ENCODE measurements around the gene ANKRD33.
"Not testable (repeated sequence)": the region's sequence is repeated elsewhere in the genome, so short reads cannot be mapped to it uniquely, and the experiment has no call there.

The ANKRD33 gene

DNA sequence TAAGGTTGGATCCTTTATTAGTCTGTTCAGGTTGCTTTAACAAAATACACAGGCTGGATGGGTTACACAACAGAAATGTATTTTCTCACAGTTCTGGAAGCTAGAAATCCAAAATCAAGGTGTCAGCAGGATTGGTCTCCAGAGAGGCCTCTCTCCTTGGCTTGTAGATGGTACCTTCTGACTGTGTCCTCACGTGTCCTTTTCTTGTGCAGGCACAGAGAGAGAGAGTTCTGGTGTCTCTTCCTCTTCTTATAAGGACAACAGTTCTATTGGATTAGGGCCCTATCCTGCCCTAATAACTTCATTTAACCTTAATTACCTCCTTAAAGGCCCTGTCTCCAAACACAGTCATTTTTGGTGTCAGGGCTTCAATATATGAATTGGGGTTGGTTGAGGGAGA is 4.6 kb upstream of the ANKRD33 start:
- H3K4me3 ChIP-seq (ENCODE audit: low read depth, low read length), result no peak overlapping the region
- TF ChIP-seq, protein P1, sequence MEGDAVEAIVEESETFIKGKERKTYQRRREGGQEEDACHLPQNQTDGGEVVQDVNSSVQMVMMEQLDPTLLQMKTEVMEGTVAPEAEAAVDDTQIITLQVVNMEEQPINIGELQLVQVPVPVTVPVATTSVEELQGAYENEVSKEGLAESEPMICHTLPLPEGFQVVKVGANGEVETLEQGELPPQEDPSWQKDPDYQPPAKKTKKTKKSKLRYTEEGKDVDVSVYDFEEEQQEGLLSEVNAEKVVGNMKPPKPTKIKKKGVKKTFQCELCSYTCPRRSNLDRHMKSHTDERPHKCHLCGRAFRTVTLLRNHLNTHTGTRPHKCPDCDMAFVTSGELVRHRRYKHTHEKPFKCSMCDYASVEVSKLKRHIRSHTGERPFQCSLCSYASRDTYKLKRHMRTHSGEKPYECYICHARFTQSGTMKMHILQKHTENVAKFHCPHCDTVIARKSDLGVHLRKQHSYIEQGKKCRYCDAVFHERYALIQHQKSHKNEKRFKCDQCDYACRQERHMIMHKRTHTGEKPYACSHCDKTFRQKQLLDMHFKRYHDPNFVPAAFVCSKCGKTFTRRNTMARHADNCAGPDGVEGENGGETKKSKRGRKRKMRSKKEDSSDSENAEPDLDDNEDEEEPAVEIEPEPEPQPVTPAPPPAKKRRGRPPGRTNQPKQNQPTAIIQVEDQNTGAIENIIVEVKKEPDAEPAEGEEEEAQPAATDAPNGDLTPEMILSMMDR (IDR thresholded peaks at IDR 0.05; ENCODE audit: borderline replicate concordance, insufficient read depth, low read depth, low read length), result no peak

DNA sequence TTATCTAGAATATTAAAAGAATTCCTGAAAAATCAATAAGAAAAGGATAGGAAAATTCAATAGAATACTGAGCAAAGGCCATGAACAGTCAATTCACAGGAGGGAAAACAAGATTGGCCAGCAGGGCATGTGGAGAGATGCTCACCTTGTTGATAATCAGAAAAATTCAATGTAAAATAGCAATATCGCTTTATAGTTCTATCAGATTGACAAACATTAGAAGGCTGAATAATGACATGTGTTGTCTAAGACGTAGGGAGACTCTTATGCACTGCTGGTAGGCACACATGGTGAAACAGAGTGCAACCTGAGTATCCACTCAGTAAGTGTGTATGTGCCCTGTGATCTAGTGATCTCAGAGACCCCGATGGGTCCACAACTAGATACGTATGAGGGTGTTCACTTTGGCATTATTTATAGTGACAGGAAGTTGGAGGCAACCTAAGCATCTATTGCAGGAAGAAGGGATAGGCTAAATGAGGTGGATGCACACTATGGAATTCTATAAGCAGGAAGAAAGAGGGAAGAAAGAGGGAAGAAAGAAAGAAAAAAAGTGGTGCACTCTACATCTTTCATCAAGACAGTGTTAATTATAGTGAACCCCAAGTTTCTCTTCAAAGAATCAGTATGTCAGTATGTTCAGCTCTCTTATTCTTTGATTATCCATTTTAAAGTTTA is 3.8 kb upstream of the ANKRD33 start:
- TF ChIP-seq, protein P1 (IDR thresholded peaks at IDR 0.05; ENCODE audit: borderline replicate concordance, insufficient read depth, low read depth, low read length), result no peak

GRCh38 chr12:51884676-51885229 is 3.1 kb upstream of the ANKRD33 start:
- H3K4me3 ChIP-seq (ENCODE audit: low read depth, low read length), result no peak overlapping the region
- TF ChIP-seq, protein P1 (IDR thresholded peaks at IDR 0.05; ENCODE audit: borderline replicate concordance, insufficient read depth, low read depth, low read length), result no peak

More for the DNA sequence above, 3.8 kb upstream of the ANKRD33 start:
- no peak overlapping the region for H3K4me3 ChIP-seq (ENCODE audit: low read depth, low read length)

GRCh38 chr12:51885294-51886020 is 2.4 kb upstream of the ANKRD33 start:
- H3K4me3 ChIP-seq (ENCODE audit: low read depth, low read length), result not testable (repeated sequence)

DNA sequence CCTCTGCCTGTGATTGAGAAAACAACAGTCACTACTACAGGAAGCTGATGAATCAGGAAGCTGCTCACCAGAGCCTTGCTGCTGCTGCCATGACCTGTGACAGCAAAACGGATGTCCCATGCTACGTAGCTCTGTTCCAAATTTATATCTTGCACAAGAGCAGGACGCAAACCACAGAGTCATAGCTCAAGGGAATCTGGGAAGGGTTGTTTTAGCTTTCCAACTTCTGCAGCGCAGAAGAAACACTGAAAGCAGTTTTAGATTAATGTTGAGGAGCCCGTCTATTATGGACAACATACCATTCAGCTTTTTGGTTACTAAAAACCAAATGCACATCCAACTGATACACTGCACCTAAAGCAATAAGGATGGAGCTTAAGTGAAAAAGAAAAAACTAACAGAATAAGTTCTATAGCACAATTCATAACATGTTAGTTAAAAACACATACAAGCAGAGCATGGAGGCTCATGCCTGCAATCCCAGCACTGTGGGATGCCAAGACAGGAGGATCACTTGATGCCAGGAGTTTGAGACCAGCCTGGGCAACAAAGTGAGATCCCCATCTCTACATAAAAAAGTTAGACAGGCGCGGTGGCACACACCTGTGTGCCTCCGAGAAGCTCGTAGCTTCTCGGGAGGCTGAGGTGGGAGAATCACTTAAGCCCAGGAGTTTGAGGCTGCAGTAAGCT is 1.7 kb upstream of the ANKRD33 start:
- no peak overlapping the region for H3K4me3 ChIP-seq (ENCODE audit: low read depth, low read length)
- TF ChIP-seq, protein P1 (IDR thresholded peaks at IDR 0.05; ENCODE audit: borderline replicate concordance, insufficient read depth, low read depth, low read length), result no peak

DNA sequence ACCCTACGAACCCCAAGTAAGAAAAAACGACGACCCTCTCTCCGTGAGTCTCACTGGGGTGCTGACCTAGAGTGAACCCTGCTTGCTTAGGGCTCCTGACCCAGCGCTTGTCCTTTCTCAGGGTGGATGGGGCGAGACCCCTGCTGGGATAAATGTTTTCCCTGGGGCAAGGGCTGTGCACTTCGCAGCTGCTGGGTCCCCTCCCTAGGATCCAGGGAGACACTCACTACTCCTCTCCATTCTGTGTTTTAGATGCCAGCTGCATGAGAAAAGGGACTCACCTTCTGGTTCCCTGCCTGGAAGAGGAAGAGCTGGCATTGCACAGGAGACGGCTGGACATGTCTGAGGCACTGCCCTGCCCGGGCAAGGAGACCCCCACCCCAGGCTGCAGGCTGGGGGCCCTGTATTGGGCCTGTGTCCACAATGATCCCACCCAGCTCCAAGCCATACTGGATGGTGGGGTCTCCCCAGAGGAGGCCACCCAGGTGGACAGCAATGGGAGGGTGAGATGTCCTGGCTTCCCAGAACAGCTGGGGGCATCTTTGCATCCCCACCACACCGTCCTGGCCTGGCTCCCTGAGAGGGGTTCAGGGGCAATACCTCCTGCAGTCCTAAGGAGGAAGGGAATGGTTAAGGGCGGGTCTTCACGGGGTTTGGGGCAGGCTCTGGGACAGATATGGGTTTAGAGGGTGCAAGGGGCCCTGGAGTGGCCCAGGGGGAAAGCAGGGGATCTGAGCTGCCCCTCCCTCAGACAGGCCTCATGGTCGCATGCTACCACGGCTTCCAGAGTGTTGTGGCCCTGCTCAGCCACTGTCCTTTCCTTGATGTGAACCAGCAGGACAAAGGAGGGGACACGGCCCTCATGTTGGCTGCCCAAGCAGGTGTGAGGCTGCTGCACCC is 663 bp downstream of the ANKRD33 start:
- H3K4me3 ChIP-seq (ENCODE audit: low read depth, low read length), result no peak overlapping the region
- TF ChIP-seq, protein P1 (IDR thresholded peaks at IDR 0.05; ENCODE audit: borderline replicate concordance, insufficient read depth, low read depth, low read length), result no peak

Data from GM12875 (cell line).